SK-MEL-5 (cell line): ENCODE data around the gene TDRD3. TPM values are rescaled to one million over a fixed set of nuclear protein-coding genes. Genes with fewer than 3 reads are reported as not detected.

Experiments used
- DNase-seq: peaks from one replicate; pipeline ENCODE4 v3.0.0-alpha.2; 2016; ENCODE audit warnings: low read depth, low spot score
- in situ Hi-C: cut with HindIII; loops from 2 replicates; pipeline ENCODE4 v1.10.0; 2016; ENCODE audit warnings: low sequenced_read_pairs, high pct_unique_total_duplicates, low pct_unique_long_range_greater_than_20kb
- total RNA-seq: library from RNA; depleted of rRNA; stranded (reverse); fragments of >200 nt; shearing (Covaris generic); gene quantifications from 2 replicates; pipeline ENCODE4 v1.2.3, GENCODE V29; 2014

The TDRD3 gene
- total RNA-seq, 1 experiment from 2014 or later: 74.1 TPM

GRCh38 chr13:60509601-60510386 is 112.8 kb downstream of the TDRD3 start:
- in situ Hi-C loops: no loop called here
- no peak for DNase-seq

DNA sequence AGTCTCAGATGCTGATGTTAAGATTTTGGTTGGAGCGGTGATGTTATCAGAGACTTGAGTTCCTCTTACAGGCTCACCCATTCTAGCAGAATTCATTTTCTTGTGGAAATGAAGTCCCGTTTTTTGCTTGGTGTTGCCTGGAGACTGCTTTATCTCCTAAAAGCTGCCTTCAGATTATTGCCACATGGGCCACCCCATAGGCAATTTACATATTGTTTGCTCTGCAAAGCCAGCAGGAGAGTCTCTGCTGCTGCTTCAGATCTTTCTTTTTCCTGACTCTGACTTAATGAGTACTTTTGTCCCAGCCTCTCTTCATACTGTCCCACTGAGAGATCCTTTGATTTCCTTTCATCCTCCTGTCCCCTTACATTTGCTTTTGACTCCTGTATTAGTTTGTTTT is 114.6 kb downstream of the TDRD3 start:
- in situ Hi-C loops: no loop called here
- DNase-seq: no peak

- no peak for DNase-seq
- in situ Hi-C loops: no loop called here
Measured at GRCh38 chr13:60514891-60515290, 117.9 kb downstream of the TDRD3 start.

GRCh38 chr13:60519496-60519895 is 122.5 kb downstream of the TDRD3 start:
- in situ Hi-C loops: no loop called here

GRCh38 chr13:60520902-60521569 is 124.0 kb downstream of the TDRD3 start:
- no peak for DNase-seq
- in situ Hi-C loops: no loop called here

More at GRCh38 chr13:60519496-60519895, 122.5 kb downstream of the TDRD3 start:
- DNase-seq: no peak

- in situ Hi-C loops: no loop called here
- DNase-seq: no peak
Measured at GRCh38 chr13:60538566-60538965, 141.5 kb downstream of the TDRD3 start.

GRCh38 chr13:60540276-60540675 is 143.3 kb downstream of the TDRD3 start:
- DNase-seq: no peak
- in situ Hi-C loops: no loop called here

GRCh38 chr13:60562096-60562780 is 165.2 kb downstream of the TDRD3 start:
- in situ Hi-C loops: no loop called here
- DNase-seq: no peak

- no peak for DNase-seq
- in situ Hi-C loops: no loop called here
Measured at GRCh38 chr13:60571571-60571970, 174.6 kb downstream of the TDRD3 start.

GRCh38 chr13:60572003-60572798 is 175.2 kb downstream of the TDRD3 start:
- in situ Hi-C loops: no loop called here
- DNase-seq: no peak

- in situ Hi-C loops: no loop called here
- no peak for DNase-seq
Measured at GRCh38 chr13:60572855-60573254, 175.8 kb downstream of the TDRD3 start.

- no peak for DNase-seq
- in situ Hi-C loops: no loop called here
Measured at GRCh38 chr13:60574735-60575134, 177.7 kb downstream of the TDRD3 start.

DNA sequence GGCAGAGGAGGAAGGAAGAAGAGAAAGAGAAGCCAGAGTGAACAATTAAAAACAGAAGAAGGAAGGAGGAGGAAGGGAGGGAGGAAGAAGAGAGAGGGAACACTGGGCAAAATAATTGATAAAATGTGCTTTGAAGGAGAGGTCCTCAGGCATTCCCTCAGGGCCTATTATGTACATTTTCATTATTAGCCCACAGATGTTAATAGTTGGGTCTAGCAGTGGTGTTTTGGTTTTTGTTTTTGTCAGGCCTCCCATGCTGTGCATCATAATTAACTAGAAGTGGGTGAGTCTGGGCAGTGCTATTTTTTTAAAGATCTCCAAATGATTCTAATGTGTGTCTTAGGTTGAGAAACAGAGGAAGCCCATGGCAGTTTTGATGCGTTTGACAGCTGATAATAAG is 178.1 kb downstream of the TDRD3 start:
- in situ Hi-C loops: no loop called here
- no peak for DNase-seq

DNA sequence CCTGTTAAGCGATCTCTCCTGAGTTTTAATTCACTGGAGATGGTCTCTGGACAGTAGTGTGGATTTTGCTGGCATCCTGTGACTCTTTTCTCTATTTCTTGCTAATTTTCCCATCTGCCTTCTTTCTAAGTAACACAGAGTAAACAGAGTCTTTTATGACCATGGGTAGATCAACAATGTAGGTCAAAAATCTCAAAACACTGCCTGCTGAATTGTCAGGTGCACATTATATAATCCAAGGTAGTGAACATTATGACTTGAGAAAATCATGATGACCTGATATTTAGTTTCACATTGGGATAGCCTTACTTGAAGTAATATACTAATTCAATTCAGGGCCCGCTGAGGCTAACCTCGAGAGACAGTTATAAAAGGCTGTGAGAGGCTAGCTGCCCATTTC is 180.7 kb downstream of the TDRD3 start:
- in situ Hi-C loops: no loop called here

GRCh38 chr13:60583196-60583888 is 186.3 kb downstream of the TDRD3 start:
- in situ Hi-C loops: no loop called here
- peak; percentile 13 for DNase-seq

More for the DNA sequence above, 180.7 kb downstream of the TDRD3 start:
- no peak for DNase-seq

- in situ Hi-C loops: no loop called here
- no peak for DNase-seq
Measured at GRCh38 chr13:60583911-60584753, 187.1 kb downstream of the TDRD3 start.
